ENCODE data around the gene IRF2BP2. TPM values are rescaled to one million over a fixed set of nuclear protein-coding genes. Genes with fewer than 3 reads are reported as not detected.
A peak's percentile ranks its signal among the peaks of the same experiment; 100 is the strongest.

IRF2BP2 gene
- total and polyA plus RNA-seq, 2 of the 13 experiments (the other 11 are each of a cell fraction or from before 2014, with no cell fraction given) = 140 to 147 TPM

DNA sequence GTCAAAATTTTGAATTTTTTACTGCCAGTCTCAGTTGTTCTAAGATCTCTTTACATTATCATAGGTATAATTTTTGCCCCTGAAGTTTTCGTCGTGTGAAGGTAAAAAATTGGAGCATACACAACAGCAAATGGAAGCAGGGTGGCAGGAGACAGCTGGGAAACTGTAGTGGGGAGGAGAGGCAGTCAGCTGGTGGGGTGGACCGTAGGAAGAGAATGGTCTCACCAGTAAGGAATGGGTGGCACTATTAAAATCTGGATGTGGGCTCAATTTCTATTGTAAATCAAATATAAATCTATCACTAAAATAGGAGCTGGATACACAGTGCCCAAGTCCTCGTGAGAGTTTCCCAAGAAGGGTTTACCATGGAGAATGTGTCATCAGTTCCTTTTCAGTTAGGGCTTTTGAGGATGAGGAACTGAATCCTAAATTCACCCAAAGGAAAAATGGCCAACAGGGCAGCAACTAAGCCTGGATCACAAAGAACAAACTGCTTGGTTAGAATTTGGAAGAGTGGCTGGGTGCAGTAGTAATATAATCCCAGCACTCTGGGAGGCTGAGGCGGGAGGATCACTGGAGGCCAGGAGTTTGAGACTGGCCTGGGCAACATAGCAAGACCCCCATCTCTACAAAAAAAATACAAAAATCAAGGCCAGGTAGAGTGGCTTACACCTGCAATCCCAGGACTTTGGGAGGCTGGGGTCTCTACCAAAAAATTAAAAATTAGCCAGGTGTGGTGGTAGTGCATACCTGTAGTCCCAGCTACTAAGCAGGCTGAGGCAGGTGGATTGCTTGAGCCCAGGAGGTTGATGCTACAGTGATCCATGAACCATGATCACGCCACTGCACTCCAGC lies 10.5 kb upstream of the IRF2BP2 start (continued):
- TF ChIP-seq CC2D1A (CRISPR knock-in tag; IDR thresholded peaks at IDR 0.05) (no peak), RORA (CRISPR knock-in tag; IDR thresholded peaks at IDR 0.05) (0 out of 2 replicates have a peak, but pooled peaks have one; percentile 74), ZNF510 (CRISPR knock-in tag; IDR thresholded peaks at IDR 0.05; ENCODE audit: low read depth) (no peak), MEIS1 (CRISPR knock-in tag; IDR thresholded peaks at IDR 0.05; ENCODE audit: borderline replicate concordance) (no peak), NPAS2 (CRISPR knock-in tag; IDR thresholded peaks at IDR 0.05; ENCODE audit: borderline replicate concordance) (no peak), MBNL3 (CRISPR knock-in tag; conservative IDR thresholded peaks at IDR 0.05) (no peak), XRCC5 (optimal IDR thresholded peaks at IDR 0.05; ENCODE audit: low read length) (no peak), ZNF614 (CRISPR knock-in tag; IDR thresholded peaks at IDR 0.05; ENCODE audit: borderline replicate concordance) (no peak), NCOA1 (CRISPR knock-in tag; IDR thresholded peaks at IDR 0.05) (no peak), ZNF580 (CRISPR knock-in tag; IDR thresholded peaks at IDR 0.05; ENCODE audit: borderline replicate concordance, low read depth) (no peak; the same call in 1 of the 2 replicates), NCOA5 (CRISPR knock-in tag; IDR thresholded peaks at IDR 0.05) (no peak), TAF1 (CRISPR knock-in tag; IDR thresholded peaks at IDR 0.05) (0 out of 2 replicates have a peak, but pooled peaks have one; percentile 25), ZNF557 (CRISPR knock-in tag; IDR thresholded peaks at IDR 0.05) (no peak), HES4 (CRISPR knock-in tag; IDR thresholded peaks at IDR 0.05; ENCODE audit: borderline replicate concordance) (no peak), ZNF331 (CRISPR knock-in tag; IDR thresholded peaks at IDR 0.05) (no peak), ZNF772 (CRISPR knock-in tag; IDR thresholded peaks at IDR 0.05) (no peak), ZNF367 (CRISPR knock-in tag; IDR thresholded peaks at IDR 0.05; ENCODE audit: borderline replicate concordance) (no peak), POLR2AphosphoS2 (IDR thresholded peaks at IDR 0.05; ENCODE audit: low read depth, low read length) (no peak), FOSL2 (CRISPR knock-in tag; IDR thresholded peaks at IDR 0.05) (no peak), RBAK (CRISPR knock-in tag; IDR thresholded peaks at IDR 0.05) (no peak), ZFYVE20 (CRISPR knock-in tag; IDR thresholded peaks at IDR 0.05; ENCODE audit: borderline replicate concordance, low read depth) (no peak), ZNF34 (CRISPR knock-in tag; IDR thresholded peaks at IDR 0.05; ENCODE audit: borderline replicate concordance) (no peak)
- TF ChIP-seq, protein P1, sequence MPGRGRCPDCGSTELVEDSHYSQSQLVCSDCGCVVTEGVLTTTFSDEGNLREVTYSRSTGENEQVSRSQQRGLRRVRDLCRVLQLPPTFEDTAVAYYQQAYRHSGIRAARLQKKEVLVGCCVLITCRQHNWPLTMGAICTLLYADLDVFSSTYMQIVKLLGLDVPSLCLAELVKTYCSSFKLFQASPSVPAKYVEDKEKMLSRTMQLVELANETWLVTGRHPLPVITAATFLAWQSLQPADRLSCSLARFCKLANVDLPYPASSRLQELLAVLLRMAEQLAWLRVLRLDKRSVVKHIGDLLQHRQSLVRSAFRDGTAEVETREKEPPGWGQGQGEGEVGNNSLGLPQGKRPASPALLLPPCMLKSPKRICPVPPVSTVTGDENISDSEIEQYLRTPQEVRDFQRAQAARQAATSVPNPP (CRISPR knock-in tag; IDR thresholded peaks at IDR 0.05) = no peak; the same call in 1 of the 2 replicates
- TF ChIP-seq, protein P2, sequence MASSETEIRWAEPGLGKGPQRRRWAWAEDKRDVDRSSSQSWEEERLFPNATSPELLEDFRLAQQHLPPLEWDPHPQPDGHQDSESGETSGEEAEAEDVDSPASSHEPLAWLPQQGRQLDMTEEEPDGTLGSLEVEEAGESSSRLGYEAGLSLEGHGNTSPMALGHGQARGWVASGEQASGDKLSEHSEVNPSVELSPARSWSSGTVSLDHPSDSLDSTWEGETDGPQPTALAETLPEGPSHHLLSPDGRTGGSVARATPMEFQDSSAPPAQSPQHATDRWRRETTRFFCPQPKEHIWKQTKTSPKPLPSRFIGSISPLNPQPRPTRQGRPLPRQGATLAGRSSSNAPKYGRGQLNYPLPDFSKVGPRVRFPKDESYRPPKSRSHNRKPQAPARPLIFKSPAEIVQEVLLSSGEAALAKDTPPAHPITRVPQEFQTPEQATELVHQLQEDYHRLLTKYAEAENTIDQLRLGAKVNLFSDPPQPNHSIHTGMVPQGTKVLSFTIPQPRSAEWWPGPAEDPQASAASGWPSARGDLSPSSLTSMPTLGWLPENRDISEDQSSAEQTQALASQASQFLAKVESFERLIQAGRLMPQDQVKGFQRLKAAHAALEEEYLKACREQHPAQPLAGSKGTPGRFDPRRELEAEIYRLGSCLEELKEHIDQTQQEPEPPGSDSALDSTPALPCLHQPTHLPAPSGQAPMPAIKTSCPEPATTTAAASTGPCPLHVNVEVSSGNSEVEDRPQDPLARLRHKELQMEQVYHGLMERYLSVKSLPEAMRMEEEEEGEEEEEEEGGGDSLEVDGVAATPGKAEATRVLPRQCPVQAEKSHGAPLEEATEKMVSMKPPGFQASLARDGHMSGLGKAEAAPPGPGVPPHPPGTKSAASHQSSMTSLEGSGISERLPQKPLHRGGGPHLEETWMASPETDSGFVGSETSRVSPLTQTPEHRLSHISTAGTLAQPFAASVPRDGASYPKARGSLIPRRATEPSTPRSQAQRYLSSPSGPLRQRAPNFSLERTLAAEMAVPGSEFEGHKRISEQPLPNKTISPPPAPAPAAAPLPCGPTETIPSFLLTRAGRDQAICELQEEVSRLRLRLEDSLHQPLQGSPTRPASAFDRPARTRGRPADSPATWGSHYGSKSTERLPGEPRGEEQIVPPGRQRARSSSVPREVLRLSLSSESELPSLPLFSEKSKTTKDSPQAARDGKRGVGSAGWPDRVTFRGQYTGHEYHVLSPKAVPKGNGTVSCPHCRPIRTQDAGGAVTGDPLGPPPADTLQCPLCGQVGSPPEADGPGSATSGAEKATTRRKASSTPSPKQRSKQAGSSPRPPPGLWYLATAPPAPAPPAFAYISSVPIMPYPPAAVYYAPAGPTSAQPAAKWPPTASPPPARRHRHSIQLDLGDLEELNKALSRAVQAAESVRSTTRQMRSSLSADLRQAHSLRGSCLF (CRISPR knock-in tag; IDR thresholded peaks at IDR 0.05; ENCODE audit: borderline replicate concordance) = no peak
- TF ChIP-seq, protein P3, sequence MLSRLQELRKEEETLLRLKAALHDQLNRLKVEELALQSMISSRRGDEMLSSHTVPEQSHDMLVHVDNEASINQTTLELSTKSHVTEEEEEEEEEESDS (CRISPR knock-in tag; IDR thresholded peaks at IDR 0.05; ENCODE audit: borderline replicate concordance) = no peak

All from HepG2 (cell line).